HCT116 (cell line): Measurements from ENCODE around the gene TCEAL5. TPM values are rescaled to one million over a fixed set of nuclear protein-coding genes. Genes with fewer than 3 reads are reported as not detected.

ENCODE experiments used
- ATAC-seq: fragments of 200-7000 bp; cut with Tn5 transposase; 2 replicates; pipeline ENCODE4 v1.9.1; 2020; ENCODE audit warnings: mild to moderate bottlenecking, moderate library complexity
- BruUV-seq: library from RNA; stranded (reverse); fragments of 400-500 nt; replicated peaks from 2 replicates; lab custom pipeline; 2021; lab: Mats Ljungman, UMichigan
- CTCF ChIA-PET: fragments of 300-600 bp; sonication (Branson Sonifier 250); formaldehyde crosslinking; loops from one replicate; lab custom pipeline; 2021; ENCODE audit warnings: antibody characterized with exemption; lab: Charles Lee
- POLR2A ChIA-PET: fragments of 300-600, 350-600 bp; sonication (Branson Sonifier 250); formaldehyde crosslinking; loops from one replicate; lab custom pipeline; 2021; ENCODE audit warnings: antibody characterized with exemption; lab: Charles Lee
- RAD21 ChIA-PET, 2 experiments: fragments of 300-600 bp; sonication (Branson Sonifier 250); formaldehyde crosslinking; loops; one replicate each; lab custom pipeline; 2023; ENCODE audit warnings: low total read pairs in 2 of 2; ENCODE audit not compliant: uncharacterized antibody in 2 of 2, unreplicated experiment in 2 of 2, low non-redundant PET in 1 of 2; lab: Charles Lee
- DNase-seq: peaks from one replicate; pipeline ENCODE4 v3.0.0-alpha.2; 2010; ENCODE audit warnings: low read depth, low spot score
- H2AFZ ChIP-seq: fragments of 200-600 bp; shearing (Covaris generic), sonication (generic); 2 replicates; pipeline ENCODE4 v1.6.1; 2017; ENCODE audit warnings: low read depth, mixed run types, mixed read lengths, antibody characterized with exemption, low read length; ENCODE audit not compliant: poor library complexity, severe bottlenecking
- H3K27ac ChIP-seq: 2 replicates; pipeline ENCODE4 v1.5.1; 2012; ENCODE audit warnings: low read depth, low read length
- H3K27me3 ChIP-seq: fragments of 200-600 bp; sonication (generic); 2 replicates; pipeline ENCODE4 v1.6.1; 2016; ENCODE audit warnings: mixed run types, low read length, mixed read lengths; ENCODE audit not compliant: insufficient read depth
- H3K36me3 ChIP-seq, 2 experiments: fragments of 200-500 bp in 1 of 2; fragments of 200-600 bp in 1 of 2; sonication (Bioruptor generic) in 1 of 2; sonication (generic) in 1 of 2; 2 replicates each; pipeline versions ENCODE4 v1.5.1 to v1.6.1; 2014 to 2016; ENCODE audit warnings: low read length in 2 of 2, inconsistent platforms in 1 of 2, mixed read lengths in 1 of 2, mixed run types in 1 of 2; ENCODE audit not compliant: insufficient read depth in 2 of 2, control insufficient read depth in 1 of 2
- H3K4me1 ChIP-seq, 2 experiments: fragments of 200-600 bp in 1 of 2; sonication (generic) in 1 of 2; 2 replicates each; pipeline versions ENCODE4 v1.5.1 to v1.6.1; 2012 to 2017; ENCODE audit warnings: low read length in 2 of 2, inconsistent platforms in 1 of 2, mild to moderate bottlenecking in 1 of 2, mixed read lengths in 1 of 2, mixed run types in 1 of 2, moderate library complexity in 1 of 2; ENCODE audit not compliant: insufficient read depth in 2 of 2, control insufficient read depth in 1 of 2
- H3K4me2 ChIP-seq: fragments of 200-600 bp; sonication (generic); 2 replicates; pipeline ENCODE4 v1.6.1; 2017; ENCODE audit warnings: mixed run types, low read length, mixed read lengths
- H3K4me3 ChIP-seq, 2 experiments: fragments of 200-600 bp in 1 of 2; sonication (generic) in 1 of 2; replicated peaks in 1 of 2; 2 replicates each; pipeline ENCODE4 v1.5.1; 2011 to 2016; ENCODE audit warnings: low read length in 2 of 2, control low read depth in 1 of 2, low read depth in 1 of 2, mild to moderate bottlenecking in 1 of 2, mixed read lengths in 1 of 2, mixed run types in 1 of 2
- H3K79me2 ChIP-seq: fragments of 200-600 bp; sonication (generic); 2 replicates; pipeline ENCODE4 v1.6.1; 2017; ENCODE audit warnings: mild to moderate bottlenecking, mixed run types, low read length, moderate library complexity, mixed read lengths; ENCODE audit not compliant: insufficient read depth
- H3K9ac ChIP-seq: fragments of 200-600 bp; sonication (generic); 2 replicates; pipeline ENCODE4 v1.6.1; 2016; ENCODE audit warnings: low read length, mixed read lengths
- H3K9me2 ChIP-seq: fragments of 200-600 bp; sonication (generic), shearing (Covaris generic); 2 replicates; pipeline ENCODE4 v1.6.1; 2017; ENCODE audit warnings: mixed run types, mild to moderate bottlenecking, moderate library complexity; ENCODE audit not compliant: insufficient read depth
- H3K9me3 ChIP-seq, 2 experiments: fragments of 200-500 bp in 1 of 2; fragments of 200-600 bp in 1 of 2; sonication (Bioruptor generic) in 1 of 2; sonication (generic) in 1 of 2; 2 replicates each; pipeline ENCODE4 v1.6.1; 2014 to 2017; ENCODE audit warnings: low read length in 2 of 2, mixed read lengths in 2 of 2, inconsistent platforms in 1 of 2, low read depth in 1 of 2, mild to moderate bottlenecking in 1 of 2, mixed run types in 1 of 2, moderate library complexity in 1 of 2; ENCODE audit not compliant: control insufficient read depth in 1 of 2, insufficient read depth in 1 of 2
- H4K20me1 ChIP-seq: fragments of 200-600 bp; sonication (generic), shearing (Covaris generic); 2 replicates; pipeline ENCODE4 v1.6.1; 2017; ENCODE audit warnings: mixed run types, mild to moderate bottlenecking, moderate library complexity; ENCODE audit not compliant: insufficient read depth
- CEBPB ChIP-seq: IDR thresholded peaks from 2 replicates; pipeline ENCODE4 v1.6.1; 2012; ENCODE audit warnings: low read depth
- EZH2 ChIP-seq: fragments of 200-600 bp; sonication (generic); IDR thresholded peaks from 2 replicates; pipeline ENCODE4 v1.6.1; 2017; ENCODE audit warnings: antibody characterized with exemption, mixed run types
- EZH2phosphoT487 ChIP-seq: fragments of 200-600 bp; IDR thresholded peaks from 2 replicates; pipeline ENCODE4 v1.6.1; 2018; ENCODE audit warnings: antibody characterized with exemption, borderline replicate concordance
- JUND ChIP-seq: IDR thresholded peaks from 2 replicates; pipeline ENCODE4 v1.6.1; 2012
- POLR2A ChIP-seq: IDR thresholded peaks from 2 replicates; pipeline ENCODE4 v1.7.0; 2011; ENCODE audit warnings: borderline replicate concordance; ENCODE audit not compliant: insufficient read depth, insufficient read length; ENCODE audit errors: extremely low read depth
- POLR2AphosphoS5 ChIP-seq: IDR thresholded peaks from 2 replicates; pipeline ENCODE4 v1.6.1; 2011; ENCODE audit warnings: mild to moderate bottlenecking, low read depth, low read length, moderate library complexity
- REST ChIP-seq: IDR thresholded peaks from 2 replicates; pipeline ENCODE4 v1.6.1; 2012; ENCODE audit warnings: low read depth
- SIN3A ChIP-seq: IDR thresholded peaks from 2 replicates; pipeline ENCODE4 v1.6.1; 2012; ENCODE audit warnings: low read depth
- intact Hi-C: fragments of 100-400 bp; cut with micrococcal nuclease; formaldehyde crosslinking; loops from 2 replicates; pipeline ENCODE4 v1.10.0; 2022
- total RNA-seq: library from RNA; stranded (reverse); gene quantifications from one replicate; pipeline ENCODE4 v1.2.1, GENCODE V29; 2021; ENCODE audit not compliant: unreplicated experiment
- TF ChIP-seq, protein P1 (sequence below), 3 experiments: fragments of 200-600 bp in 1 of 3; sonication (generic) in 1 of 3; IDR thresholded peaks in 2 of 3; conservative IDR thresholded peaks in 1 of 3; 2 replicates each; pipeline ENCODE4 v1.5.1; 2012 to 2017; ENCODE audit warnings: low read depth in 2 of 3, low read length in 2 of 3, antibody characterized with exemption in 1 of 3, borderline replicate concordance in 1 of 3, control low read depth in 1 of 3, mild to moderate bottlenecking in 1 of 3, mixed read lengths in 1 of 3, mixed run types in 1 of 3, moderate library complexity in 1 of 3; ENCODE audit not compliant: insufficient read depth in 1 of 3
- TF ChIP-seq, protein P2 (sequence below): IDR thresholded peaks from 2 replicates; pipeline ENCODE4 v1.6.1; 2012
- TF ChIP-seq, protein P3 (sequence below): IDR thresholded peaks from 2 replicates; pipeline ENCODE4 v1.6.1; 2011; ENCODE audit warnings: mild to moderate bottlenecking, low read length, moderate library complexity; ENCODE audit not compliant: insufficient replicate concordance; ENCODE audit errors: extremely low read depth

Gene TCEAL5
- total RNA-seq, 1 experiment from 2014 or later: not detected

GRCh38 chrX:103279624-103280023 lies 3.1 kb upstream of the TCEAL5 start:
- H3K27me3 ChIP-seq: no peaks in the 10 kb centered on the region
- H3K36me3 ChIP-seq: no peaks in the 10 kb centered on the region
- CTCF ChIA-PET: no interaction called here
- H2AFZ ChIP-seq: no peak overlapping the region
- intact Hi-C loops: no loop called here
- no peak overlapping the region for H3K27ac ChIP-seq
- H3K9ac ChIP-seq: no peak overlapping the region
- DNase-seq (no peak), ATAC-seq (no peak)
- no peaks in the 10 kb centered on the region for H3K79me2 ChIP-seq
- POLR2A ChIA-PET: no interaction called here
- TF ChIP-seq JUND (no peak), POLR2A (no peak), EZH2 (no peak), REST (no peak), POLR2AphosphoS5 (no peak), CEBPB (no peak), SIN3A (no peak), EZH2phosphoT487 (no peak)
- TF ChIP-seq, protein P1, sequence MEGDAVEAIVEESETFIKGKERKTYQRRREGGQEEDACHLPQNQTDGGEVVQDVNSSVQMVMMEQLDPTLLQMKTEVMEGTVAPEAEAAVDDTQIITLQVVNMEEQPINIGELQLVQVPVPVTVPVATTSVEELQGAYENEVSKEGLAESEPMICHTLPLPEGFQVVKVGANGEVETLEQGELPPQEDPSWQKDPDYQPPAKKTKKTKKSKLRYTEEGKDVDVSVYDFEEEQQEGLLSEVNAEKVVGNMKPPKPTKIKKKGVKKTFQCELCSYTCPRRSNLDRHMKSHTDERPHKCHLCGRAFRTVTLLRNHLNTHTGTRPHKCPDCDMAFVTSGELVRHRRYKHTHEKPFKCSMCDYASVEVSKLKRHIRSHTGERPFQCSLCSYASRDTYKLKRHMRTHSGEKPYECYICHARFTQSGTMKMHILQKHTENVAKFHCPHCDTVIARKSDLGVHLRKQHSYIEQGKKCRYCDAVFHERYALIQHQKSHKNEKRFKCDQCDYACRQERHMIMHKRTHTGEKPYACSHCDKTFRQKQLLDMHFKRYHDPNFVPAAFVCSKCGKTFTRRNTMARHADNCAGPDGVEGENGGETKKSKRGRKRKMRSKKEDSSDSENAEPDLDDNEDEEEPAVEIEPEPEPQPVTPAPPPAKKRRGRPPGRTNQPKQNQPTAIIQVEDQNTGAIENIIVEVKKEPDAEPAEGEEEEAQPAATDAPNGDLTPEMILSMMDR (IDR thresholded peaks at IDR 0.05 in 2 of 3, conservative IDR thresholded peaks at IDR 0.05 in 1 of 3; ENCODE audit: borderline replicate concordance in 1 of 3, insufficient read depth in 1 of 3, low read depth in 2 of 3, low read length in 2 of 3): no peak
- TF ChIP-seq, protein P2, sequence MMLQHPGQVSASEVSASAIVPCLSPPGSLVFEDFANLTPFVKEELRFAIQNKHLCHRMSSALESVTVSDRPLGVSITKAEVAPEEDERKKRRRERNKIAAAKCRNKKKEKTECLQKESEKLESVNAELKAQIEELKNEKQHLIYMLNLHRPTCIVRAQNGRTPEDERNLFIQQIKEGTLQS: no peak
- TF ChIP-seq, protein P3, sequence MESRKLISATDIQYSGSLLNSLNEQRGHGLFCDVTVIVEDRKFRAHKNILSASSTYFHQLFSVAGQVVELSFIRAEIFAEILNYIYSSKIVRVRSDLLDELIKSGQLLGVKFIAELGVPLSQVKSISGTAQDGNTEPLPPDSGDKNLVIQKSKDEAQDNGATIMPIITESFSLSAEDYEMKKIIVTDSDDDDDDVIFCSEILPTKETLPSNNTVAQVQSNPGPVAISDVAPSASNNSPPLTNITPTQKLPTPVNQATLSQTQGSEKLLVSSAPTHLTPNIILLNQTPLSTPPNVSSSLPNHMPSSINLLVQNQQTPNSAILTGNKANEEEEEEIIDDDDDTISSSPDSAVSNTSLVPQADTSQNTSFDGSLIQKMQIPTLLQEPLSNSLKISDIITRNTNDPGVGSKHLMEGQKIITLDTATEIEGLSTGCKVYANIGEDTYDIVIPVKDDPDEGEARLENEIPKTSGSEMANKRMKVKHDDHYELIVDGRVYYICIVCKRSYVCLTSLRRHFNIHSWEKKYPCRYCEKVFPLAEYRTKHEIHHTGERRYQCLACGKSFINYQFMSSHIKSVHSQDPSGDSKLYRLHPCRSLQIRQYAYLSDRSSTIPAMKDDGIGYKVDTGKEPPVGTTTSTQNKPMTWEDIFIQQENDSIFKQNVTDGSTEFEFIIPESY: no peak
- H3K4me3 ChIP-seq: no peak overlapping the region
- H3K9me3 ChIP-seq: no peaks in the 10 kb centered on the region
- BruUV-seq: no TSS peak
- H3K4me1 ChIP-seq: no peaks in the 10 kb centered on the region
- no peaks in the 10 kb centered on the region for H4K20me1 ChIP-seq
- RAD21 ChIA-PET: no interaction called here
- H3K9me2 ChIP-seq: no peaks in the 10 kb centered on the region
- H3K4me2 ChIP-seq: no peak overlapping the region
